ENCODE results near the gene TIMM44.

DNA sequence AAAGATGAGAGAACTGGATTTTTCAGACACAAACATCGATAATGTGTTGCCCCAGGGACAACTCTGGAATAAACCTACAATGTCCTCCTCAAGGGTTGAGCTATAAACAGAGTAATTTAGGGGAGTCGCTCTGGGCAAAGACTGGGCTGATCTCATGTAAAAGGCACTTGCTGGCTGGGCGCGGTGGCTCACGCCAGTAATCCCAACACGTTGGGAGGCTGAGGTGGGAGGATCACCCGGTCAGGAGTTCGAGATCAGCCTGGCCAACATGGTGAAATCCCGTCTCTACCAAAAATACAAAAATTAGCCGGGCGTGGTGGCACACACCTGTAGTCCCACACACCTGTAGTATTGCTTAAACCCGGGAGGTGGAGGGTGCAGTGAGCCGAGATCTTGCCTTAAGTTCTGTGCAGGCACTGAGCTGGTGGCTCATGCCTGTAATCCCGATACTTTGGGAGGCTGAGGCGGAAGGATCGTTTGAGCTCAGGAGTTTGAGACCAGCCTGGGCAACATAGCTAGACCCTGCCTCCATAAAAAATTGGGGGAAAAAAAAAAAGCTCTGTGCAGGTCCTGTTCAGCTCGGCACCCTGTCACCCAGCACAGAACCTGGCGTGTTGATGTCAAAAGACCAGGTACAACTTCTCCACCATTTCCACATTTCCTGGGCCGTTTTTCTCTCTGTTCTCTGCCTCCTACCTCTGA lies 1.4 kb downstream of the TIMM44 start:
- no peak for TF ChIP-seq POLR2A (IDR thresholded peaks at IDR 0.05; ENCODE audit: low read length)
- no peak for TF ChIP-seq GATA1 (IDR thresholded peaks at IDR 0.05; ENCODE audit: low read depth, low read length)
